Smooth muscle cell (in vitro differentiated cells): ENCODE measurements around the gene HTR4. TPM values are rescaled to one million over a fixed set of nuclear protein-coding genes. Genes with fewer than 3 reads are reported as not detected.

Experiments used
- DNase-seq: peaks from one replicate; lab custom pipeline; 2025; ENCODE audit not compliant: unreplicated experiment; lab: John Stamatoyannopoulos, UW
- H2AFZ ChIP-seq: fragments of 200-600 bp; sonication (generic); 2 replicates; pipeline ENCODE4 v1.6.0; 2016; ENCODE audit warnings: antibody characterized with exemption, low read depth, mild to moderate bottlenecking
- H3F3A ChIP-seq: fragments of 200-600 bp; sonication (generic); 2 replicates; pipeline ENCODE4 v1.6.0; 2017; ENCODE audit warnings: antibody characterized with exemption, low read depth
- H3K27ac ChIP-seq: fragments of 200-600 bp; sonication (generic); 2 replicates; pipeline ENCODE4 v1.5.1; 2016; ENCODE audit warnings: low read depth, mild to moderate bottlenecking
- H3K27me3 ChIP-seq: fragments of 200-600 bp; sonication (generic); 2 replicates; pipeline ENCODE4 v1.6.1; 2016; ENCODE audit warnings: low read depth, mild to moderate bottlenecking
- H3K36me3 ChIP-seq: fragments of 200-600 bp; sonication (generic); 2 replicates; pipeline ENCODE4 v1.5.1; 2016; ENCODE audit warnings: low read depth
- H3K4me1 ChIP-seq: fragments of 200-600 bp; sonication (generic); 2 replicates; pipeline ENCODE4 v1.5.1; 2016; ENCODE audit warnings: low read depth
- H3K4me2 ChIP-seq: fragments of 200-600 bp; sonication (generic); 2 replicates; pipeline ENCODE4 v1.6.0; 2016; ENCODE audit warnings: mild to moderate bottlenecking
- H3K4me3 ChIP-seq: fragments of 200-600 bp; sonication (generic); 2 replicates; pipeline ENCODE4 v1.5.1; 2016; ENCODE audit warnings: mild to moderate bottlenecking
- H3K79me2 ChIP-seq: fragments of 200-600 bp; sonication (generic); 2 replicates; pipeline ENCODE4 v1.6.0; 2016; ENCODE audit warnings: low read depth, mild to moderate bottlenecking
- H3K9ac ChIP-seq: fragments of 200-600 bp; sonication (generic); 2 replicates; pipeline ENCODE4 v1.6.0; 2016; ENCODE audit warnings: low read depth
- H3K9me3 ChIP-seq: fragments of 200-600 bp; sonication (generic); replicated peaks from 2 replicates; pipeline ENCODE4 v1.5.1; 2016; ENCODE audit warnings: low read depth
- H4K20me1 ChIP-seq: fragments of 200-600 bp; sonication (generic); 2 replicates; pipeline ENCODE4 v1.6.0; 2016; ENCODE audit warnings: low read depth
- WGBS: methylation state at CpG from one replicate; pipeline ENCODE4 v1.1.7; 2016; ENCODE audit warnings: low lambda C conversion rate; 5-methylcytosine and 5-hydroxymethylcytosine counted together
- polyA plus RNA-seq: library from polyadenylated mRNA; unstranded; fragments of >200 nt; fragmentation: Nextera tagmentation; extraction: Ambion mirVana; gene quantifications from 2 replicates; pipeline ENCODE4 v1.2.1, GENCODE V29; 2016
- total RNA-seq: library from RNA; depleted of rRNA; stranded (reverse); fragments of >200 nt; gene quantifications from 2 replicates; pipeline ENCODE4 v1.2.3, GENCODE V29; 2014
- TF ChIP-seq, protein P1 (sequence below): fragments of 200-600 bp; sonication (generic); IDR thresholded peaks from 2 replicates; pipeline ENCODE4 v1.5.1; 2017; ENCODE audit warnings: borderline replicate concordance, mild to moderate bottlenecking, antibody characterized with exemption; ENCODE audit not compliant: insufficient read depth, poor library complexity, severe bottlenecking

The HTR4 gene
- total and polyA plus RNA-seq, 2 experiments from 2014 or later = 0.09 TPM; not detected in 1

DNA sequence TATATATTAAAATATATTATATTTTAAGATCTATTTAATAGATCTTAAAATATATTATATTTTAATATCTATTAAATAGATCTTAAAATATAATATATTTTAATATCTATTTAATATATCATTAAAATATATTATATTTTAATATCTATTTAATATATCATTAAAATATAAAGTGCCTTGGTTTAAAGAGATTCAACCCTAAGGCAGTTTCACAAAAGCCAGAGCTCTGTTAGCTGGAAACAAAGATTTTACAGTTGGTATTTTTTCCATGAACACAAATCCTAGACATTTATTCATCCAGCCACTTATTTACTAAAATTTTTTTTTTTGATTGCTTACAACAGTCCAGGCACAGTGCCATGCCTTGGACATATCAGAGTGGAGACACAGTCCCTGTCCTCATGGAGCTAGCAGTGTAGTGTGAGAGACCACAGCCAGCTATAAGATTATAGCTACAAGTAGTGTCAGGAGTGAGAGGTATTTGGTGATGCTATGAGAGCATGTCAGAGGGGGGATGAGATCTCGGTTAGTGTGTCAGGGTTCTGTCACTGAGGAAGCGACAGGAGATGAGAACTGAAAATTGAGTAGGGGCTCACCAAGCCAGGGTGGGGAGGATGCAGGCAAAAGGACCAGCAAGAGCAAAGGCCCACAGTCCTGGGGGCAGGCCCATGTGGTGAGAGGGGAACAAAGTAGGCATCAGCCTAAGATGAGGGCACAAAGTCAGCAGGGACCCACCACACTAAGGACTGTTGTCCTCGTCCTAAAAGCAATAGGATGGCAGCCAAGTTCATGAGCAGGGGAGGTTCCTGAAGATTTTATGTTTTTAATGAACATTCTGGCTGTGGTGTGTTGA lies 196.1 kb downstream of the HTR4 start:
- H3K36me3 ChIP-seq = no peaks in the 10 kb centered on the region
- no peak overlapping the region for H3K9ac ChIP-seq
- TF ChIP-seq, protein P1, sequence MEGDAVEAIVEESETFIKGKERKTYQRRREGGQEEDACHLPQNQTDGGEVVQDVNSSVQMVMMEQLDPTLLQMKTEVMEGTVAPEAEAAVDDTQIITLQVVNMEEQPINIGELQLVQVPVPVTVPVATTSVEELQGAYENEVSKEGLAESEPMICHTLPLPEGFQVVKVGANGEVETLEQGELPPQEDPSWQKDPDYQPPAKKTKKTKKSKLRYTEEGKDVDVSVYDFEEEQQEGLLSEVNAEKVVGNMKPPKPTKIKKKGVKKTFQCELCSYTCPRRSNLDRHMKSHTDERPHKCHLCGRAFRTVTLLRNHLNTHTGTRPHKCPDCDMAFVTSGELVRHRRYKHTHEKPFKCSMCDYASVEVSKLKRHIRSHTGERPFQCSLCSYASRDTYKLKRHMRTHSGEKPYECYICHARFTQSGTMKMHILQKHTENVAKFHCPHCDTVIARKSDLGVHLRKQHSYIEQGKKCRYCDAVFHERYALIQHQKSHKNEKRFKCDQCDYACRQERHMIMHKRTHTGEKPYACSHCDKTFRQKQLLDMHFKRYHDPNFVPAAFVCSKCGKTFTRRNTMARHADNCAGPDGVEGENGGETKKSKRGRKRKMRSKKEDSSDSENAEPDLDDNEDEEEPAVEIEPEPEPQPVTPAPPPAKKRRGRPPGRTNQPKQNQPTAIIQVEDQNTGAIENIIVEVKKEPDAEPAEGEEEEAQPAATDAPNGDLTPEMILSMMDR = no peak
- no peaks in the 10 kb centered on the region for H4K20me1 ChIP-seq
- H3K27me3 ChIP-seq = no peaks in the 10 kb centered on the region
- no peak overlapping the region for H3K4me3 ChIP-seq
- DNase-seq = no peak
- H2AFZ ChIP-seq = no peak overlapping the region
- H3K9me3 ChIP-seq = no peaks in the 10 kb centered on the region
- no peaks in the 10 kb centered on the region for H3K79me2 ChIP-seq
- no peak overlapping the region for H3K27ac ChIP-seq
- H3F3A ChIP-seq = no peaks in the 10 kb centered on the region
- WGBS = 83% methylated on average over 3 of the region's 3 CpGs
- H3K4me1 ChIP-seq = no peaks in the 10 kb centered on the region
- H3K4me2 ChIP-seq = no peak overlapping the region

DNA sequence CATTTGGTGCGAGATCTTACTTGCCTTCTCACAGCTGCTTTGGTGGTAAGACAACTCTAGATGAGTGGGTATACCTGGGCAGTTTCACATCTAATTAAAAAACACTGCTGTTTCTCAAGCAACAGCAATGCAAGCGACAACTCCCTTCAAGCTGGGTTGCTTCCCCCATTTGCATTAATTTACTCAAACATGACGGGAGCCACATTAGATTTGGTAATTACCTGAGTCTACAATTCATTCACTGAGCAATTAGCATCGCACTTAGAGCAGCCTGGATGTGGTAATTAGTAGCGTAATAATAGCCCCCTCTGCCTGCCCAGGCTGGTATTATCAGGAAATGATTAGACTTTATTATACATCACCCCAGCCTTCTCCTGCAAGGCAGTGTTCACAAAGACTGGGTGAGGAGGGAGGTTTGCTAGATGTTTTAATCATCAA lies 197.1 kb downstream of the HTR4 start:
- WGBS = 47% methylated on average over 5 of the region's 5 CpGs
- no peaks in the 10 kb centered on the region for H3F3A ChIP-seq
- no peak for DNase-seq
- no peaks in the 10 kb centered on the region for H3K4me1 ChIP-seq
- no peak overlapping the region for H2AFZ ChIP-seq
- no peak overlapping the region for H3K9ac ChIP-seq
- TF ChIP-seq, protein P1 = peak; percentile 35
- H3K4me2 ChIP-seq = no peak overlapping the region
- no peak overlapping the region for H3K4me3 ChIP-seq
- H4K20me1 ChIP-seq = no peaks in the 10 kb centered on the region
- no peaks in the 10 kb centered on the region for H3K27me3 ChIP-seq
- H3K36me3 ChIP-seq = no peaks in the 10 kb centered on the region
- H3K27ac ChIP-seq = no peak overlapping the region
- H3K79me2 ChIP-seq = no peaks in the 10 kb centered on the region
- no peaks in the 10 kb centered on the region for H3K9me3 ChIP-seq

- Histone ChIP-seq H3K4me1 (no peaks in the 10 kb centered on the region), H3K27ac (no peak overlapping the region), H3K27me3 (no peaks in the 10 kb centered on the region), H2AFZ (no peak overlapping the region), H3K36me3 (no peaks in the 10 kb centered on the region), H3K9me3 (no peaks in the 10 kb centered on the region), H3F3A (no peaks in the 10 kb centered on the region), H3K9ac (no peak overlapping the region), H3K4me3 (no peak overlapping the region), H3K4me2 (no peak overlapping the region), H3K79me2 (no peaks in the 10 kb centered on the region), H4K20me1 (no peaks in the 10 kb centered on the region)
- WGBS = 58% methylated on average over 6 of the region's 6 CpGs
- DNase-seq = no peak
- TF ChIP-seq, protein P1 = no peak
Measured at GRCh38 chr5:148455185-148455584, 199.1 kb downstream of the HTR4 start.
